Activated CD4-positive, alpha-beta T cell treated with anti-CD3 and anti-CD28 coated beads for 1 hour (primary cell): ENCODE results near the gene OXCT2.
A peak's percentile ranks its signal among the peaks of the same experiment; 100 is the strongest.

Source experiments
- DNase-seq: peaks from one replicate; pipeline ENCODE4 v3.0.0-alpha.2; 2020

Gene OXCT2

DNA sequence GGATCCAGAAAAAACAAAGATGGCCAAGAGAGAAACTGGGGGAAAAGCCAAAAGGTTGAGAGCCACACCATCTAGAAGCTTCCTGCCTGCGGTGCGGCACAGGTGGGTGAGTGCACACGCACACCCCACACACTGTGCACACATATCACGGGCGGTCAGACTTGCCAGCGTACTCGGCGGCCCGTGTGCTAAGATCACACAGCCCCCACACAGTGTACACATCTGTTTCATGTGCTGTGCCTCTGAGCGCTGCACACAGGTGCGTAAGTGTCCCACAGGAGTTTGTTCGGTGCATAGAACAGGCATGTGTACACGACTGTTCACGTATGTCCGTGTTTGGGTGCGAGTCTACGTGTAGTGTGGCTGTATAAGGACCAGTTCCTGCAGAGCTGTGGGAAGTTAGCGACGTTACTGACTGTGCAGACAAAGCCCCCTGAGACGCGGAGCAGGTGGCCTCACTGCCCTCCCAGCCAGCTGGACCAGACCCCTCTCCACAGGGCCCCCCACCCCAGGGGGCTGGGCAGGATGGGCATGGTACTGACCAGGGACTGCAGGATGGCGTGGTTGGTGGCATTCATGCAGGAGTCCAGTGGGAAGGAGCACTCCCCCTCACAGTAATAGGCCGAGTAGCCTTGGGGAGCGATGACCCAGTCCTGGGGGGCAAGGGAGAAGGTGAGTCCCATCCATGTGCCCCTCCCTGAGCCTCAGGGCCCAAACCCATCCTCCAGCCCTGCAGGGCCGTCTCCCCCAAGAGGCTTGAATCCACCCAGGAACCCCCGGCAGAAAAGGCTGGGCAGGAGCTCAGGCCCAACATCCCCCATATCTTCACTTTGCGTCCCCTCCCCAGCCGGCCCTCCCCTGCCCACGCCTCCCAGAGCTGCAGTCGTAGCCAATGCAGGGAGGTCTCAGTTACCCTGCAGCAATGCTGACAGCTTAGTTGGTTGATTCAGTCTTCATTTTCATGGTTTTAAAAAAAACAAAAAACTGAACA is 8.3 kb downstream of the OXCT2 start:
- no peak for DNase-seq

DNA sequence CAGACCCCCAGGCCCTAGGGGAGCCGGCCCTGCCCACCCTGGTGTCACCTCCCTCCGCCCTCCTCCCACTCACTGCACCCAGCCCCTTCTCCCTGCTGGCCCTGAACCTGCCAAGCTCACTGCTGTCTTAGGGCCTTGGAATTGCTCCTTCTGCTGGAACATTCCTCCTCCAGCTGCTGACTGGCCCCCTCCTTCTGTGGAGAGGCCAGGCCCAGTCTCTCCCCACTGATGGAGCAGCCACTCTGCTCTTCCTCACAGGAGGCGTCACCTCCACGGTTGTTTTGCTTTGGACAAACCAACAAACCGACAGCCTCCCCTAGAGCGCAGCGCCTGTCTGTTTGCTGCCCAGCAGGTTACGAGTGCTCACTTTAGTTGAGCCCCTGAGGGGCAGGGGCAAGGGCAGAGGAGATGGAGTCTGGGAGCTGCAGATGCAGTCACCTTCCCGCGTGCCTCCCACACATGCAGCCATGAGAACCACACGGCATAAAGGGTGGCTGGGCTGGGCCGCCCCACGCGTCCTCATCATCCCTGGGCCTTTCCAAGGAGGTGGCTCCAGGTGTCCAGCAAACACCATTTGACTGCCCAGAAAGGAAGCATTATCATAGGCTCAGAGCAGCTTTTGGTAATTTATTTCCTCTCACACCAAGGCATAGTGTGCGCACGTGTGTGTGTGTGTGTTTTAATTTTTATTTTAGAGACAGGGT is 9.4 kb downstream of the OXCT2 start:
- no peak for DNase-seq

DNA sequence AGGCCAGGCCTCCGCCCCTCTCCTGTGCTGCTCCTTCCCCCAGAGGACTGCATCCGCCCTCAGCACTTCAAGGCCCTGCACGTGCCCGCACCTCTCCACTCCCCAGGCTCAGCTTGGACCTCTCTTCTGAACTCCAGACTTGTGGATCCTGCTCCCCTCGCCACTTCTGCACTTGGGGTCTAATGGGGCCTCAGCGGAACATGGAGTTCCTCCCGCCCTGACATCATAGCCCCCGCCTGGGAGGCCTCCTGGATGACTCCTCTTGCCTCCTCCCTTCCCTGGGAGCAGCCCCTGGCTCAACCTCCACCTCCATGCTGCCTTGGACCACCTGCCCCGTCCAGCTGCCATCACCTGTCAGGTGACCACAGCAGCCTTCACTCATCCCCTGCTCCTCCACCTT is 10.1 kb downstream of the OXCT2 start:
- DNase-seq = no peak

DNA sequence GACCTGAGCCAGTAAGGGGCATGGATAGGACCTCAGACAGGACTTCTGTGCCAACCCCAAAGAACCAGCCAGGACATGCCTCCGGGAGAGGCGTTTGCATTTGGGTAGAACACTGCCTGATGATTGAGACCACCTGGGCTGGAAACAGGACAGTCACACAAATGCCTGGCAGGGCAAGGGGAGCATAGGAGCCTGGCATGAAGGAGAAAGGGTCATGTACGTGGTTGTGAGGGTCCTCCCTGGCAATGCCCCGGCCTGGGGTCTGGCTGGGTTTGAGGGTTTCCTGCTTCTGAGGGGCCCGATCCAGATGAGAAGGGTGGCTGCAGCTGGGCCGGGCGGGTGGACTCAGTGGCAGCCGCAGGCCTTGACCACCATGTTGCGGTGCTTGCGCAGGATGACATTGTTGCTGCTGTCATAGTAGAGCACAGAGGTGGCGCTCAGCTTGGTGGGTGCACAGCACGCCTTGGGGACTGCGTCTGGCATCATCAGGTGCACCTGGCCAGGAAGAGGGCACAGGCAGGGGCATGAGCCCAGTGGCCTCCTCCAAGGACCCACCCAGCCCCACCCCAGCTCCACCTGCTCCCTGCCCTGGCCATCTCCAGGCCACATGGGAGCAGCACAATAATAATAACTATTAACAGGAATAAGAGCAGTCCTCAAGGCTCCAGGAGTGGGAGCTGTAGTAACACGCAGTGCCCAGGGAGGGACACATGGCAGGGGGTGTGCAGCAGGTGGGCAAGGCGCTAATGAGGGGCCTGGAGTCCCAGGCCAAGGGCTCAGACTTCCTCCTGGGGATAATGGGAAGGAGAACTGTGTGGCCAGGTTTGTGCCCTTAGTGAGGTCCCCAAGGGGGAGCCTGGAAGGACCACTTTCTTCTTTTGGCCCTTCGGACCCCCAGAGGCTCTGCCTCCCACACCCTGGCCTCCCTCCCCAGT is 10.8 kb downstream of the OXCT2 start:
- DNase-seq = no peak

DNA sequence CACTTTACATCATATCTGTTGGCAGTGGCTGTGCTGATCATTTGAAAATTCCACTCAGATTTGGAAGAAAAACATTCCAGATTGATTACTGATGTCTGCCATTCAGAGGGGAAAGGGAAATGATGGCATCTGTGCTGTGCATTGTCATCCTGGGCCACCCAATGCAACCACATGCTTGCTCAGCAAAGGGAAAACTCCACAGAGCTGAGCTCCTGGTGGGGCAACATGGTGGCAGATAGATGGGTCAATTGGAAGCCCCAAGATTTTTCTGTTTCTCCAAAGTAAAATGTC is 11.8 kb downstream of the OXCT2 start:
- no peak for DNase-seq

DNA sequence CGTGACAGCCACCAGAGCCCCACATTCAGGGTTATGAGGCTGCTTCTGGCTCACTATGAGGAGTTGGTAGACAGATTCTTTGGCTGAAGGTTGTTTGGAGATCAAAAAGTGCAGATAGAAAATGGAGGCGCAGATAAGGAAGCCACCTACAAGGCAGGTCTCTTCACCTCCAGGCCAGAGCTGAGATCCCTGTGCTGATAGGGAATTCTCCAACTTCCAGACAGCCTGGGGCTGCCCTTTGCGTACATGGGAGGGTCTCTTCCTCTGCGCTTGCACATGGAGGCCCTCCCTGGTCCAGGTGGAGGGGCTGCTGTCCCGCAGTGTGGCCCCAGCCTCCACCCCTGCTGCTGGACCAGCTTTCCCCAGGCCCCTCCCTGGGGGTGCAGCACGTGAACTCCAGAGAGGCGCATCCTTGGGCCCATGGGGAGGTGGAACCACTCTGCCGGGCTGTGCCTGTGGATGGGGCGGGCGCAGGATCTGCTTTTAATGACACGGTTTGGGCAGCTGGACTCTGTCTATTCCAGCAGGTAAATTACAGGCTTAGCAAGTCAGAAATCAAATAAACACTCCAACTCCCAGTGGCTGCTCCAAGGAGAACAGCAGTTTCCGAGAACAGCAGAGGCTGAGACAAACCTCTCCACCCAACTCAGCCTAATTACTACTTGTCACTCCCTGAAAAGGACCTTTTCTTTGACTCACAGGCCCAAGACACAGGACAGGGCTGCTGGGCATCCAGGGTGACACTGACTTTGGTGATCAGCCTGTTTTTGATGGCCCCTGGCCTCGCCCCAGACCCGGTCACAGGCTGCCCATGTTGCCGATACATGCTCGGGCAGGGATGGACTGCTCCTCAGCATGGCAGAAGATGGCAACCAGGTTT is 12.4 kb downstream of the OXCT2 start:
- no peak for DNase-seq

DNA sequence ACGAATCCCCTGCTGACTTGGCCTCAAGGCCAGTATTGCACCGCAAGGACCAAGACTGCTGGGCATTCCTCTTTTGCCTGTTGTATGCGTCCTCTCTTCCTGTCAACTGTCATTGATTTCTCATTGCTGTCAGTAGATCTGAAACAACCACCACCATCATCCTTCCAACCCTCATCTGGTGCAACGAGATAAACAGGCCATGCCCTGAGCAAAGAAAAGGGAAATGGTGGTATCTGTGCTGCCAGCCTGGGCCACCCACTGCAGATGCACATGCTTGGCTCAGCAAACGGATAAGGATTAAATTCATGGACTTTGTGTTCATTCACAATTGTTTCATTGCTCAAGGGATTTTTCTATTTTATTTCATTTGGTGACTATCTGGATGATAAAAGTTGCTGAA is 13.6 kb downstream of the OXCT2 start:
- DNase-seq = no peak

DNA sequence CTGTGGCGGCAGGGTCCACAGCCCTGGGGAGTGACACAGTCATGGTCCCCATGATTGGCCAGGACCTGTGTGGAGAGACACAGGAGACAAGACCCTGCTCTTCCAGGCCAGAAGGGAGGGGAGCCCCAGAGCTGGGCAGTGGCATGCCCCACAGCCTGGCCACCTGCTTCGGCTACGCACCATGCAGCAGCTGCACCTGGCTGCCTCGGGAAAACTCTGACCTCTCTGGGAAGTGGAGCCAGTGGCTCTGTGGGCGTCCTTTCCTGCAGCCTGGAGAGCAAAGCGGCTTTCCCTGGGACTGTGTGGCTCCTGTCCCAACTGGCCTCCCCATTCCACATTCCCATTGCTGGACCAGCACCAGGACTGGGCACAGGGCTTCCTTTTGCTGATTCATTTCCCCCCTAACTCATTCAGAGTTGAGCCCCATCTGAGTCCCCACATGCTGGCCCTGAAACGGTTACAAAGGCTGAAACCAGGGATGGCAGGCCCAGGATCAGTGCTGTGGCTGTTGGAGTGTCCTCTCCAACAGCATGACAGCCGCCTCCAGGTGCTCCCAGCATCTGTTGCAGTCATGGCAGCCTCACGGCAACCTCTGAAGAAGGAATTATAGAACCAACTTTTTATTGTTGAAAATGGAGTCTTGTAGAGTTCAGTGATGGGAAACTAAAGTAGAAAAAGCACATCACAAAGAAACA is 15.0 kb downstream of the OXCT2 start:
- DNase-seq = no peak

DNA sequence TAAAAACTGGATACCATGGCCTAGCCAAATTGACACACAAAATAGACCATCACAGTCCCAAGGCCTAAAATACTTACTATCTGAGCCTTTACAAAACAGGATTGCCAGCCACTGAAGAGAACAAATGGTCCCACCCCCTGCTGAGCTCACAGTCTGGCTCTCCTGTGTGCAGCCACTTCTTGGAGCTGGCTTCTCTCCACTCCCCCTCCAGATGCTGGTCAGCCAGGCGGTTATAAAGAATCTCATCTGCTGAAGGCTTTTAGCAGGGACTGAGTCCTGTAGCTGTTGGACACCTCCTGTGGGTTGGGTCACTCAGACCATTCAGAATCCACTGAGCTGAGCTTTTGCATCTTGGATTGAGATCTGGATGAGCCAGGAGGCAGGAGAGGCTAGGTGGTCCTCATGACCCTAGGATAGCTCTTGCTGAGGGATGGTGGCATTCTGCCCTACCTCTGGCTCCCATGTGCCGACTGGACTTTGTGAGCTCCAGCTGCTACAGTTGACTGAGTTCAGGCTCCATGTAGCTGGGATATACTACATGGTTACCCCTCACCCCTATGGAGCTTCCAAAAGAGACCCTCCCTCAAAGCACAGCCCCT is 16.1 kb downstream of the OXCT2 start:
- no peak for DNase-seq

DNA sequence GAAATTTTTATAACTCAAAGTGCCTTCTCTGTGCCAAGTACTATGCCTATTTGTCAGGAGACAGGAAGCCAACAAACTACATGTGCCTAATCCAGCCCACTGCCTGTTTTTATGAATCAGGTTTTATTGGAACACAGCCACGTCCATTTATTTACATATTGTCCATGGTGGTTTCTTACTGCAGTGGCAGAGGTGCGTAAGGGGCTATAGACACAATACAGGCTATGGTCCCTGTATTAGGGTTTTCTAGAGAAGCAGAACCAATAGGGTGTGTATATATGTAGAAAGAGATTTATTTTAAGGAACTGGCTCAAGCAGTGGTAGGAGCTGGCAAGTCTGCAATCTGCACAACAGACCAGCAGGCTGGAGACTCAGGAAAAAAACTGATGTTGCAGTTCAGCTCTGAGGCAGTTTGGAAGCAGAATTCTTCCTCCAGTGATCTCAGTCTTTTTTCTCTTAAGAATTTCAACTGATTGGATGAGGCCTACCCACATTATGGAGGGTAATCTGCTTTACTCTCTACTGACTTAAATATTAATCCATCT is 17.1 kb downstream of the OXCT2 start:
- DNase-seq = no peak

DNA sequence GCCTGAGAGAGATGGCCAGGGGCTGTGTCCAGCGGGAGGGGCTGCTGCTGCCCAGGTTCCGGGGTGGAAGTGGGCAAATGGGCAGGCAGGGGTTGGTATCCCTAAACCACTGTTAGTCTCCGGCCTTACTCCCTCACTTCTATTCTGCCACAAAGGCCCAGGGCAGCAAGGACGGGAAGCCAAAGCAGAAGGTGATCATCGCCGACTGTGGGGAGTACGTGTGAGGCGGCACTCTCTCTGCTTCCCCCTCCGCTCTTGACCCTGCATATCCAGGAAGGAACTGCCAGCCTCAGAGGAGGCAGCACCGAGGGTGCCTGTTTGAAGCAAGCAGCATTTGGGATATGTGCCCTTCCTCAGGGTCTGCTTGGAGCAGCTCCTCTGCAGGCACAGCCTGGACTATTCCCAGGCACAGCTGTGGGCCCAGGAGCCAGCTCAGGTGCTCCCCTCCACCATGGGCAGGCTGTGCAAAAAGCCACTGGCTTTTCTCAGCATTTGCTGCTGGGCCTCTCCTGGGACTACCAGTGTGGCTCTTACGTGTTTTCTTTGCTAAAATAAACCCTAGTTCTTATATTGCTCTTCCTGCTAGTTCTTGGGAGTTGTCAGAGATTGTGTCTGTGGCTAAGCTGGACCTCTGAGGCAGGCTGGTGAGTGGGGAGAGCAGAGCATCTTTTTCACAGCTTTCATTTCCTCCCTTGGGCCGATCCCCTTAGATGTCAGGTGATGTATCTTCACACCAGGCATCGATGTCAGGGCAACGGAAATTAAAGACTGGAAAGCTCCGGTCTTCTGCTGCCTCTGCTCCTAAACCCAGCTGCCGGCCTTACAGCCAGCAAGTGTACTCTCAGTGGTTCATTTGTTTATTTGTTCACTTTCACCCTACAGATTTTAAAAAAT is 17.8 kb downstream of the OXCT2 start:
- no peak for DNase-seq

DNA sequence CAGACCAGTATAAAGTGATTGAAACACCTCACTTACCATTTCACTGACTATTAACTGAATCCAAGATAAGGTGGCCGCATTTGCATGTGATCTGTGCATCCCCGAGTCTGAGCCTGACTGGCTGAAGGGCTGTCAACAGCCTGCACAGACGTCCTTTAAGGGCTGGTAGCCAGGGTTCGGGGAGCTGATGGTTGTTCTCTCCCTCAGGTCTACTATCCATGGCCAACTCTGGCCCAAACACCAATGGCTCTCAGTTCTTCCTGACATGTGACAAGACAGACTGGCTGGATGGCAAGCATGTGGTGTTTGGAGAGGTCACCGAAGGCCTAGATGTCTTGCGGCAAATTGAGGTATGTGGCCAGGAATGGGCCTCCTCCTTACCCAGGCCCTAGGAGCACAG is 18.4 kb downstream of the OXCT2 start:
- DNase-seq = no peak

DNA sequence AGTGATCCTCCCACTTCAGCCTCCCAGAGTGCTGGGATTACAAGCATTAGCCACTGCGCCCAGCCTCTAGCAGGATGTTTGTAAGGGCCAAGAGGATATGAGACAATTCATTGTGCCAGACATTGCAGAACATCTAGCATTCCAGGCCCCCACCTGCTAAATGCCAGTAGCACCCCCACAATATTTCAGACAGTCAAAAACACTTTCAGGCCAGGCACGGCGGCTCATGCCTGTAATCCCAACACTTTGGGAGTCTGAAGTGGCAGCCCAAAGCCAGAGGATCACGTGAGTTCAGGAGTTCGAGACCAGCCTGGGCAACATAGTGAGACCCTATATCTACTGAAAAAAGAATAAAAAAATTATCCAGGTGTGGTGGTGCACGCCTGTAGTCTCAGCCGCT is 19.6 kb downstream of the OXCT2 start:
- no peak for DNase-seq

DNA sequence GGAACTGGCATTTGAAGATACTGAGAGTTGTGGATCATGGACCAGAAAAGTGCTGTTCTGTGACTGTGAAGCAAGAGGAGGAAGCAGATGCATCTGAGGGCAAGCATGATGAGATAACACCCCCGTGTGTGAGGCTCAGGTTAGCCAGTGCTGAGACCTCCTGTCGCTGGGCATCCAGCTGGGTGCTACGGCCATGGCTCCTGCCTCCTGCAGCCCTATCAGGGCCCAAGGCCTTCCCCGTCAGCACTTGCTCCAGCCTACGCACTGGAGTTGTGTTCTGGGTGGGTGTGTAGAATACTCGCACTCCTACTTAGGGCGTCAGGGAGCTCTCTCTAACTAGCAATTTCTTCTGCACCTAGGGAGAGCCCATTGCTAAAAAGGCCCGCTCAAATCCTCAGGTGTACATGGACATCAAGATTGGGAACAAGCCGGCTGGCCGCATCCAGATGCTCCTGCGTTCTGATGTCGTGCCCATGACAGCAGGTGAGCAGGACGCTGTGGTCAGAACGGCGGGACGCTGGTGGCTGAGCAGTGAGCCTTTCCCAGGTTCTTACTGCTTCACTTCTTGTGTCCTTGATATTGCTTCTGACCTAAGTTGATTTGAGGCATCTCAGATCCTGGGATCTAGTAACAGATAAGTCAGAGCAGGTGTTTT is 26.0 kb downstream of the OXCT2 start:
- DNase-seq = no peak

DNA sequence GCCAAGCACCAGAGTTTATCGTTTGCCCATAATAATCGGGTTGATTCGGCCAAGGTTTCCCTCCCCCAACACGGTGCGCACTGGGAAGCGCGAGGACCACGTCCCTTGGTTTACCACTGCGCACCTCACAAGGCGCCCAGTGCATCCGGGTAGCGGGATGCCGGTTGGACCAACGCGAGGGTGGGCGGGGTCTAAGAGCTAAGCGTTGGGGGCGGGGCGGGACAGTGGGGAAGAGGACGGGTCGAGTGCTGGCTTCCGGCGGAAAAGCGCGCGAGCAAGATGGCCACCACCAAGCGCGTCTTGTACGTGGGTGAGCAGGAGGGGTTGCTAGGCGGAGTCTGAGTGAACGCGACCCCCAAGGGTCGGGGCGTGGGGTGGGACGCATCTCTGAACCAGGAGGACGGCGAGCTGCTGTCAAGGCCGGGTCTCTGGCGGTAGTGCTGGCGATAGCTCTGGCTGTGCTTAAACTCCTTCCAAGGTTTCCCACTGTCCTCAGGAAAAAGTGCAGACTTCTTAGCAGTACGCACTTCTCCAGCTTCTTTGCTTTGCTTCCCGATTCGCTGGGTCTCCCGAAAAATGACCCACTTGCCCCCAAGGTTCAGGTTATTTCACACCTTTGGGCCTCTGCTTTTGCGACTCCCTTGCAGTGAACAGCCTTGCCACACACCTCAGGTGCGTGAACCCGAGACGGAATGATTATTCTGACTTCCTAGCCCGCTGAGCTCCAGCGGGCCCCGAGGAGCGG is 32.4 kb downstream of the OXCT2 start, which contains the start of gene PPIE:
Gene PPIE (plus strand): TSS at position 261 of the 745 bp plus-strand sequence. CDS start 19 bp downstream, at position 280.
- DNase-seq = peak; percentile 87

DNA sequence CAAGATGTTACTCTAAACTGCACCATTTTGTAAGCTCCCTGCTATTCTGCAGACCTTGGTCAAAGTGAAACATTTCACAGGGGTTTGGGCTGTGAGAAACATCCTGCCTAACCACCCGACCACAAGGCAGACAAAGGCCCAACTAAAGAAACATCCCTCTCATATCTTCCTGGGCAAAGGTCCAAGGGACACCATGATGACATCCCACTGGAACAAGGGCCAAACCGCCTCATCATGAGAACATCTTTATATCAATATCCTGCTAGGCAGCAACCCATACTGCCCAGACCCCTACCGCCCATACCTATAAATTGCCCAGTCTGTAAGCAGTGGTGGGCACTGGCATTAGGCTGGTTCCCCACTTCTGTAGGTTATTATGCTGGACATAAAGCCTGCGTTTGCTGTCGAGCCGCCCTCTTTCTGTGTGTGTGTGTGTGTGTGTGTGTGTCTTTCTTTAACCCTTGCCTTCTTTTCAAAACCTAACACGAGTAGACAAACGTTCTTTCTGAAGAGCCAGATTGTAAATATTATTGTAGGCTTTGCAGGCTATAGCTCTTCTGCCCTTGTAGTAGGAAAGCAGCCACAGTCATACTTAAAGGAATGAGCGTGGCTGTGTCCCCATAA is 33.5 kb downstream of the OXCT2 start:
- DNase-seq = no peak

DNA sequence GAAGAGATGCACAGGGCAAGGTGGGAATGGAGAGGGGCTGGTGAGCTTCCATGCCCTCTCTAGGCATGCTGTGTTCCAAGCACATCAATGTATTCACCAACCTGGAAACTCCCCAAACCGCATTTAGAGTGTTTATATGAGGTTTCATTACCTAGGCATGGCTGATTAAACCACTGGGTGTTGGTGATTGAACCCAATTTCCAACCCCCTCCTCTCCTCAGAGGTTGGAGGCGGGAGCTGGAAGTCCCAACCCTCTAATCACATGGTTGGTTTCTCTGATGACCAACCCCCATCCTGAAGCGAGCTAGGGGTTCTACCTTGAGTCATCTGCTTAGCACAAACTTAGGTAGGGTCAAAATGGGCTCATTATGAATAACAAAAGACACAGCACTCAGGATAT is 35.4 kb downstream of the OXCT2 start:
- no peak for DNase-seq

DNA sequence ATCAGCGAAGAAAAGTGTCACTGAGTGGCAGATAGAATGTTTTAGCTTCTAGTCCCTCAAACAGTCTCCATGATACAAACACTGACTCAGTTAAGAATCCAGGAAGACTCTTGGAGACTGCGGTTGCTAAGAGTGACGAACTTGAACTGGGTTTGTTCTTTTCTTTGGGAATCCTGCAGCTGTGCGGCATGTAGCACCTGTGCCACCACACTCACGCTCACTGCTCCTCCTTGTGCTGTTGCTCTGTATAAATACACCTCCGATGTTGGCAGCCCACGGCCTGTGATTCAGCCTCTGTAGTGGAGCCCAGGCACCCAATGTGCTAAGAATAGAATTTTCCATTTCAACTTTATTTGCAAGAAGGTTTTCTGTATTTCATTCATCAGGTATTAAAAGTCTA is 38.0 kb downstream of the OXCT2 start:
- no peak for DNase-seq
